ENCODE results near the gene PMEPA1. TPM values are rescaled to one million over a fixed set of nuclear protein-coding genes. Genes with fewer than 3 reads are reported as not detected.
A peak's percentile ranks its signal among the peaks of the same experiment; 100 is the strongest.

PMEPA1 gene
- total and polyA plus RNA-seq, 2 experiments from 2014 or later: 7.3 to 15.4 TPM

- Mint-ChIP-seq H3K36me3 (ENCODE audit: low read depth) (peaks cover 6% of the 10 kb centered on the region), H3K4me1 (peaks cover 93% of the 10 kb centered on the region), H3K27ac (0 out of 2 replicates have a peak overlapping the region, but pooled peaks have one; percentile 33), H3K27me3 (ENCODE audit: insufficient read depth, low read depth, poor library complexity) (peaks cover 9% of the 10 kb centered on the region), H3K4me3 (peak overlapping the region; percentile 57; the same call in 2 of the 3 replicates), H3K9me3 (no peaks in the 10 kb centered on the region; the same call in 2 of the 3 replicates)
- Histone ChIP-seq H3K4me3 (0 out of 2 replicates have a peak overlapping the region, but pooled peaks have one; percentile 32), H3K79me2 (replicated peaks; ENCODE audit: insufficient read depth) (peaks cover 99% of the 10 kb centered on the region), H3K27ac (ENCODE audit: low read depth) (0 out of 2 replicates have a peak overlapping the region, but pooled peaks have one; percentile 23), H3F3A (replicated peaks; ENCODE audit: low read depth) (no peaks in the 10 kb centered on the region), H3K4me1 (ENCODE audit: insufficient read depth) (peaks cover 66% of the 10 kb centered on the region), H2AFZ (no peak overlapping the region), H4K20me1 (replicated peaks; ENCODE audit: insufficient read depth) (peaks cover 24% of the 10 kb centered on the region), H3K36me3 (ENCODE audit: insufficient read depth) (no peaks in the 10 kb centered on the region), H3K9me2 (ENCODE audit: insufficient read depth) (no peaks in the 10 kb centered on the region), H3K27me3 (ENCODE audit: insufficient read depth) (no peaks in the 10 kb centered on the region), H3K4me2 (peak overlapping the region; percentile 73; the same call in 1 of the 2 replicates)
- DNase-seq (ENCODE audit: low spot score): no peak
- TF ChIP-seq ZNF114 (CRISPR knock-in tag; IDR thresholded peaks at IDR 0.05) (no peak), STAT1 (IDR thresholded peaks at IDR 0.05; ENCODE audit: unreplicated experiment) (no peak)
- ATAC-seq: peak; percentile 16
These were observed 26.5 kb downstream of the PMEPA1 start for GRCh38 chr20:57683287-57683686.

- Mint-ChIP-seq H3K27ac (no peak overlapping the region; the same call in 1 of the 2 replicates), H3K4me1 (peaks cover 96% of the 10 kb centered on the region), H3K27me3 (ENCODE audit: insufficient read depth, low read depth, poor library complexity) (peaks cover 7% of the 10 kb centered on the region), H3K9me3 (no peaks in the 10 kb centered on the region; the same call in 2 of the 3 replicates), H3K4me3 (no peak overlapping the region; the same call in 2 of the 3 replicates), H3K36me3 (ENCODE audit: low read depth) (peaks cover 6% of the 10 kb centered on the region)
- Histone ChIP-seq H3K4me1 (ENCODE audit: insufficient read depth) (peaks cover 75% of the 10 kb centered on the region), H3K9me2 (ENCODE audit: insufficient read depth) (no peaks in the 10 kb centered on the region), H2AFZ (no peak overlapping the region), H3K27me3 (ENCODE audit: insufficient read depth) (no peaks in the 10 kb centered on the region), H3K79me2 (replicated peaks; ENCODE audit: insufficient read depth) (peaks cover 99% of the 10 kb centered on the region), H3K27ac (ENCODE audit: low read depth) (0 out of 2 replicates have a peak overlapping the region, but pooled peaks have one; percentile 23), H3F3A (replicated peaks; ENCODE audit: low read depth) (no peaks in the 10 kb centered on the region), H3K4me3 (0 out of 2 replicates have a peak overlapping the region, but pooled peaks have one; percentile 8), H3K4me2 (no peak overlapping the region; the same call in 1 of the 2 replicates), H3K36me3 (ENCODE audit: insufficient read depth) (no peaks in the 10 kb centered on the region), H4K20me1 (replicated peaks; ENCODE audit: insufficient read depth) (peaks cover 33% of the 10 kb centered on the region)
- TF ChIP-seq CREB1 (CRISPR knock-in tag; IDR thresholded peaks at IDR 0.05; ENCODE audit: low read depth) (no peak), EZH2phosphoT487 (IDR thresholded peaks at IDR 0.05; ENCODE audit: unreplicated experiment) (no peak)
- DNase-seq (ENCODE audit: low spot score) (no peak), ATAC-seq (no peak)
These were observed 27.4 kb downstream of the PMEPA1 start for GRCh38 chr20:57682184-57683101.

- peaks cover 9% of the 10 kb centered on the region for H3K27me3 Mint-ChIP-seq (ENCODE audit: insufficient read depth, low read depth, poor library complexity)
- H3K4me3 ChIP-seq: no peak overlapping the region
- DNase-seq (ENCODE audit: low spot score): no peak
- peak; percentile 9; the same call in 1 of the 3 replicates for ATAC-seq
- no peak overlapping the region for H2AFZ ChIP-seq
- H3K9me2 ChIP-seq (ENCODE audit: insufficient read depth): no peaks in the 10 kb centered on the region
- 0 out of 2 replicates have a peak overlapping the region, but pooled peaks have one; percentile 45 for H3K27ac ChIP-seq (ENCODE audit: low read depth)
- H3K36me3 Mint-ChIP-seq (ENCODE audit: low read depth): peaks cover 6% of the 10 kb centered on the region
- peaks cover 36% of the 10 kb centered on the region for H4K20me1 ChIP-seq (replicated peaks; ENCODE audit: insufficient read depth)
- H3K79me2 ChIP-seq (replicated peaks; ENCODE audit: insufficient read depth): peaks cover 99% of the 10 kb centered on the region
- H3K4me2 ChIP-seq: no peak overlapping the region
- H3K4me1 Mint-ChIP-seq: peaks cover 97% of the 10 kb centered on the region
- H3K27ac Mint-ChIP-seq: no peak overlapping the region; the same call in 1 of the 2 replicates
- H3K36me3 ChIP-seq (ENCODE audit: insufficient read depth): no peaks in the 10 kb centered on the region
- peaks cover 83% of the 10 kb centered on the region for H3K4me1 ChIP-seq (ENCODE audit: insufficient read depth)
- H3F3A ChIP-seq (replicated peaks; ENCODE audit: low read depth): no peaks in the 10 kb centered on the region
- no peak overlapping the region; the same call in 2 of the 3 replicates for H3K4me3 Mint-ChIP-seq
- H3K27me3 ChIP-seq (ENCODE audit: insufficient read depth): no peaks in the 10 kb centered on the region
- H3K9me3 Mint-ChIP-seq: no peaks in the 10 kb centered on the region
- TF ChIP-seq NANOG (IDR thresholded peaks at IDR 0.05; ENCODE audit: borderline replicate concordance) (no peak), ZNF331 (CRISPR knock-in tag; IDR thresholded peaks at IDR 0.05; ENCODE audit: low read depth) (no peak), JUNB (IDR thresholded peaks at IDR 0.05; ENCODE audit: unreplicated experiment) (no peak), ZNF114 (CRISPR knock-in tag; IDR thresholded peaks at IDR 0.05) (no peak), EZH2 (IDR thresholded peaks at IDR 0.05; ENCODE audit: low read depth, unreplicated experiment) (no peak), CTCF (conservative IDR thresholded peaks at IDR 0.05; ENCODE audit: low read depth in 2 of 2) (no peak), CREB1 (CRISPR knock-in tag; IDR thresholded peaks at IDR 0.05; ENCODE audit: low read depth) (no peak)
These were observed 28.6 kb downstream of the PMEPA1 start for GRCh38 chr20:57680934-57681914.

Data from GM23338 (cell line).